Fibroblast of skin of left quadriceps (primary cell): ENCODE data around the gene PYCR2.
"Not testable (repeated sequence)": the region's sequence is repeated elsewhere in the genome, so short reads cannot be mapped to it uniquely, and the experiment has no call there.

Experiments
- DNase-seq, 2 experiments: peaks; one replicate each; pipeline ENCODE4 v3.0.0-alpha.2; 2013; ENCODE audit warnings: low read depth in 2 of 2

PYCR2 gene

GRCh38 chr1:225890346-225891228 is 33.5 kb downstream of the PYCR2 start:
- DNase-seq = no peak

- no peak for DNase-seq
These were observed 34.3 kb downstream of the PYCR2 start for GRCh38 chr1:225889743-225890142.

- DNase-seq = no peak
These were observed 35.0 kb downstream of the PYCR2 start, which contains the start of gene LEFTY1 for GRCh38 chr1:225888898-225889601. TSS of gene LEFTY1 (minus strand) at chr1:225889146. CDS start at chr1:225889066, 80 bp downstream.

GRCh38 chr1:225888289-225888897 is 35.7 kb downstream of the PYCR2 start:
- no peak for DNase-seq

- DNase-seq = not testable (repeated sequence)
These were observed 36.3 kb downstream of the PYCR2 start for GRCh38 chr1:225887554-225888288.

GRCh38 chr1:225887030-225887314 is 37.1 kb downstream of the PYCR2 start:
- no peak for DNase-seq

- no peak for DNase-seq
These were observed 37.7 kb downstream of the PYCR2 start for GRCh38 chr1:225886159-225887029.

GRCh38 chr1:225885336-225885735 is 38.7 kb downstream of the PYCR2 start:
- no peak for DNase-seq

- DNase-seq = no peak
These were observed 40.3 kb downstream of the PYCR2 start for GRCh38 chr1:225883616-225884265.

- no peak for DNase-seq
These were observed 41.1 kb downstream of the PYCR2 start for GRCh38 chr1:225882694-225883615.

- peak; percentile 55 to 61 for DNase-seq
These were observed 41.9 kb downstream of the PYCR2 start, which contains the start of gene TMEM63A for GRCh38 chr1:225881959-225882693. TSS of gene TMEM63A (minus strand) at chr1:225882380. CDS start at chr1:225877580, 4,800 bp downstream.

- no peak for DNase-seq
These were observed 42.7 kb downstream of the PYCR2 start for GRCh38 chr1:225881081-225881958.

- DNase-seq = no peak
These were observed 43.4 kb downstream of the PYCR2 start for GRCh38 chr1:225880636-225881035.

- DNase-seq = no peak
These were observed 43.8 kb downstream of the PYCR2 start for GRCh38 chr1:225880222-225880588.

- no peak for DNase-seq
These were observed 44.4 kb downstream of the PYCR2 start for GRCh38 chr1:225879521-225880221.

- DNase-seq = no peak
These were observed 45.8 kb downstream of the PYCR2 start for GRCh38 chr1:225878282-225878681.

- DNase-seq = no peak
These were observed 46.5 kb downstream of the PYCR2 start for GRCh38 chr1:225877580-225877979.
